Keratinocyte (primary cell): Measurements from ENCODE around the gene ERCC8.

Source experiments
- EZH2 ChIP-seq: IDR thresholded peaks from one replicate; pipeline ENCODE4 v1.6.1; 2012; ENCODE audit warnings: inconsistent platforms, mild to moderate bottlenecking, low read length, moderate library complexity
- TF ChIP-seq, protein P1 (sequence below), 3 experiments: IDR thresholded peaks in 1 of 3; conservative IDR thresholded peaks in 1 of 3; optimal IDR thresholded peaks in 1 of 3; 2 replicates in 2 of 3; 3 replicates in 1 of 3; pipeline versions ENCODE3 to v1.5.1; 2011; ENCODE audit warnings: low read length in 3 of 3, mild to moderate bottlenecking in 3 of 3, moderate library complexity in 2 of 3, control low read depth in 1 of 3, inconsistent platforms in 1 of 3; ENCODE audit not compliant: insufficient read depth in 2 of 3; ENCODE audit errors: extremely low read depth in 1 of 3

DNA sequence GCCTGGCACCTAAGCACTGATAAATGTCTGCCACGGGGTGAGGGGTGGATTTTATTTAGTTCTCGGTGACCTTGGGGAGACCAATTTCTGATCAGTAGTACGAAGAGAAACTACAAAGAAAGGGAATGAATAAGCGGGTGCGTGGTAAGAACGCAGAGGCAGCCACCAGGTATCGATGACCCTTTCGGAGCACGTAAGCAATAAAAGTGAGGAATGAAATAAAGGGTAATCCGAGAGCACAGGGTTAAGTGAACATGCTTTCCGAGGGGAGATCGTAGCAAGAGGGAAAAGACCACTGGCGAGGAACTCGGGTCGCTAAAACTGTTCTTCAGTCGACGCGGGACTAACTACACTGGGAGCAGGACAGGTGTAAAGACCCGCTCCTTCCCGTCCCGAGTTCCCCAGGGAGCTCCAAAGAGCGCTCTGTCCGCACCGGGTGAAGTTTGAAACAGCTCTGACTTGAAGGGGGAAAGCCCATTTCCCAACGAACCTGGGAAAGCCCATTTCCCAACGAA, 101.9 kb downstream of the ERCC8 start:
- TF ChIP-seq, protein P1, sequence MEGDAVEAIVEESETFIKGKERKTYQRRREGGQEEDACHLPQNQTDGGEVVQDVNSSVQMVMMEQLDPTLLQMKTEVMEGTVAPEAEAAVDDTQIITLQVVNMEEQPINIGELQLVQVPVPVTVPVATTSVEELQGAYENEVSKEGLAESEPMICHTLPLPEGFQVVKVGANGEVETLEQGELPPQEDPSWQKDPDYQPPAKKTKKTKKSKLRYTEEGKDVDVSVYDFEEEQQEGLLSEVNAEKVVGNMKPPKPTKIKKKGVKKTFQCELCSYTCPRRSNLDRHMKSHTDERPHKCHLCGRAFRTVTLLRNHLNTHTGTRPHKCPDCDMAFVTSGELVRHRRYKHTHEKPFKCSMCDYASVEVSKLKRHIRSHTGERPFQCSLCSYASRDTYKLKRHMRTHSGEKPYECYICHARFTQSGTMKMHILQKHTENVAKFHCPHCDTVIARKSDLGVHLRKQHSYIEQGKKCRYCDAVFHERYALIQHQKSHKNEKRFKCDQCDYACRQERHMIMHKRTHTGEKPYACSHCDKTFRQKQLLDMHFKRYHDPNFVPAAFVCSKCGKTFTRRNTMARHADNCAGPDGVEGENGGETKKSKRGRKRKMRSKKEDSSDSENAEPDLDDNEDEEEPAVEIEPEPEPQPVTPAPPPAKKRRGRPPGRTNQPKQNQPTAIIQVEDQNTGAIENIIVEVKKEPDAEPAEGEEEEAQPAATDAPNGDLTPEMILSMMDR (optimal IDR thresholded peaks at IDR 0.05 in 1 of 3, IDR thresholded peaks at IDR 0.05 in 1 of 3, conservative IDR thresholded peaks at IDR 0.05 in 1 of 3; ENCODE audit: extremely low read depth in 1 of 3, insufficient read depth in 2 of 3, low read length in 3 of 3) = no peak
- TF ChIP-seq EZH2 = no peak
